Medulla oblongata (tissue), 1 donor: ENCODE data around the gene MPRIP.
A peak's percentile ranks its signal among the peaks of the same experiment; 100 is the strongest.

Experiments
- DNase-seq: peaks from one replicate; pipeline ENCODE4 v3.0.0-alpha.2; 2015; ENCODE audit errors: extremely low spot score

Gene MPRIP

DNA sequence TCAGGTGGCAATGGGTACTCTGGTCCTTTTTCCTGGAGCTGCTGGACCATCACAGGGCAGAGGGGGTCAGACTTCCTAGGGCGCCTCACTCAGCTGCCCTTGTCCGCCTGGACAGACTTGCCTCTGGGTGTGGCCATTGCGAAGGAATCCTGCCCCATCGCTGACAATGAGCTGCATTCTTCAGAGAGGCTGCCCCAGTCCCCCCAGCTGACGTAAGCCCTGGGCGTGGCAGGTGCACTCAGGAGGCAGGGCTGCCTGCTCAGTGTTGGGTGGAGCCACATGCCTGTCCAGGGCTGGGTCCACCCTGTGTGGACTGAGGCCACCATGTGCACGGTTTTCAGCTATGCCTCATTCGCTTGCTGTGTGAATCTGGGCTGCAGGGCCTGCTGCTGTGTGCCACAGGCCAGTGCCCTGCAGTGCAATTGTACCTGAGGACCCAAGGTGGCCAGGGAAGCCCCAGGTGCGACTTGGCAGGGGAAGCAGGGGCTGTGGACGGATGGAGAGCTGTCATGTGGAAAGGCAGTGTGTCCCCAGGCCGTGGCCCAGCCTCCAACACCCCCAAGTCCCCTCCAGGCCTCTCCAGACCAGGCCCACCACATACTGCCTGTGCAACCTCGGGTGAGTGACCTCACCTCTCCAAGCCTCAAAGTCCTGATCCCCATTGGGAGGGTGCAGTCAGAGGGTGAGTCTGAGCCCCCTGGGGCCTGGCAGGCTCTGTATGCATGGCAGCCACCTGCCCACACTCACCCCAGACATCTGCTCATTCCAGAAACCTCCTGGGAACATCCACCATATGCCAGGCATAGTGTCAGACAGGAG is 14.0 kb upstream of the MPRIP start:
- peak; percentile 32 for DNase-seq

DNA sequence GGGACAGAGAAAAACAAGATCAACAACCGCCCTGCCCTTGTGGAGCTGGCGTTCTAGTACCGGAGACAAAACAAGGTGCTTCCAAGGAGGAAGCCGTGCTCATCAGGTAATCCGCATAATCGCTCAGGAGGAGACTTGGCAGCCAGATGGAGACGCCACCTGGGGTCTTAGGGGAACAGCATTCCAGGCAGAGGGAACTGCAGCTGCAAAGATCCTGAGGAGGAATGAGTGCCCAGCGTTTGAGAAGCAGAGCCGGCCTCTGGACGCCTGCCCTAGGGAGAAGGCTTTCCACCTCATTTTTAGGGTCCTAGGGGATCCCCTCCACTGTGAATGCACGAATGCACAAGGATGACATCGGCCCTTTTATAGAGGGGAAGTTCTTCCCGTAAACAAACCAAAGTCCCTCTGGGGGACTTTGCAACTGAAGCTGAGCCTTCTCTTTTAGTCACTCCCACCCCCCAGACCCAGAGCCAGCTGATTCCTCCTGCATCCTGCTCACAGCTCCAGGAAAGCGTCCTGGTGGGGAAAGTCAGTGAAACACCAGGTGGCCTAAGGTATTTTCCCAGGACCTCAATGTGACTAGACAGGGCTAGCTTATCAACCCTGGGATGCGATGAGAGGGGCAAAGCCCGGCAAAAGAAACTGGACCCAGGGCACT is 13.2 kb upstream of the MPRIP start:
- DNase-seq = no peak

DNA sequence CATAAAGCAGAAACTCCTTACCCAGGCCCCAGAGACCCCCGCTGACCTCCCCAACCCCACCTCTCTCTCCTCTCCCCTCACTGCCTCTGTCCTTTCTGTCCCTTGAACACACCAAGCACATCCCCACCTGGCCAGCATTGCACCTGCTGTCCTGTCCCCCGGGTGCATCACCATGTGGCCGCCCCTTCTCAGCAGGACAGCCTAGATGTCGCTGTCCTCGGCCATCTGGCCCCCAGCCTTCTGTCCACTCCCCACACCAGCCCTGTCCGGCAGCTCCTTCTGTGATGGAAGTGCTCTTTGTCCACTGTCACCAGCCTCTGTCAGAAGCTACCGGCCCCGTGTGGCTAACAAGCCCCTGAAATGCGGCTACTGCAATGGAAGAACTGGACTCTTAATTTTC is 12.3 kb upstream of the MPRIP start:
- DNase-seq = peak; percentile 18

DNA sequence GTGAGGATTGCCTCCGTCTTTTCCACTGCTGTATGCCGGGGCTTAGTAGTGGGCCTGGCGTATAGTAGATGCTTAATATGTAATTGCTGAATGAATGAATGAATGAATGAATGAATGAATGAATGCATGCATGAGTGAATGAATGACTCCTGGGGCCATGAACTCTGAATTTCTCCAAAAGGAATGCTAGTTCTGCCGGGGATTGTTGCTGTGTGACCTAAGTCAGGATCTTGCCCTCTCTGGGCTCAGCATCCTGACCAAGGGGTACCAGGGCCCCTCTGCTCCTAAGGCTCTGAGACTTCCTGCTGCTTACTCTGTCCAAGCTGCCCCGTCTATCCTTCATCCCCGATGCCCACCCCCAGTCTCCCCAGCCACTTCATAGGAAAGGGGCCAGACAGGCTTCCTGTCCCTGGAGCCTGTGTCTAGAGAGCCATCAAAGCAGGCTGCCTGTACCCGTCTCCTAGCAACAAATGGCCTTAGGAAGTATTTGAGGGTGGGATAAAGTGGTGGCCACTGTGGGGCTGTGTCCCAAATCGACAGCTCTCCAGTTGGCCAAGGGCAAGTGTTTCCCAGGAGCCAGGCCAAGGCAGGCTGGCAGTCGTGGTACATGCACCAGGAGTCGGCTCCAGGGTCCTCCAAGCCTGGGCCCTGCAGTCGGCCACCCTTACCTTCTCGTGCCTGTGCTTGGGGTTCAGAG is 11.6 kb upstream of the MPRIP start:
- peak; percentile 30 for DNase-seq

DNA sequence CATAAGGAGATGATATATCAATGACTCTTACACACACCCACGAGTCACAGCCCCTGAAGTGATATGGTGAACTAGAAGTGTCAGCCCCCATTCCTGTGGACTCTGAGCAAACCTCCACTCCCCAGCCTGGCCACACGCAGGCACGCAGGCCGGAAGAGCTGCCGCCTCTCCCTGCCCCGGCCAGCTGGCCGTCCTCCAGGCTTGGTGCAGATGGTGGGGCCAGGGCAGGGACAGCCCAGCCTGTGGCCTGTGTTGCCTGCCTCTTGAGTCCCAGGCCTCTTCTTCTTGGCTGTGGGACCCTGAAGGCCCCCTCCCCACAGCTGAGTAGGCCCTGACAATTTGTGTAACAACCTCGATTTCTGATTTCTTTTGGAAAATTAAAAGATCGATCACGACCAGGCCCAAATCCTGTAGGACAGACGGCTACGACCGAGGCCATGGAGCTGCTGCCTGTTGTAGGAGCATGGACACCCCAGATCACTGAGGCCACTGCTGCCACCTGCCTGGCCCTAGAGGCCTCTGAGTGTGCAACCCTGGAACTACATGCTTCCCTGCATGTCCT is 10.0 kb upstream of the MPRIP start:
- peak; percentile 83 for DNase-seq

DNA sequence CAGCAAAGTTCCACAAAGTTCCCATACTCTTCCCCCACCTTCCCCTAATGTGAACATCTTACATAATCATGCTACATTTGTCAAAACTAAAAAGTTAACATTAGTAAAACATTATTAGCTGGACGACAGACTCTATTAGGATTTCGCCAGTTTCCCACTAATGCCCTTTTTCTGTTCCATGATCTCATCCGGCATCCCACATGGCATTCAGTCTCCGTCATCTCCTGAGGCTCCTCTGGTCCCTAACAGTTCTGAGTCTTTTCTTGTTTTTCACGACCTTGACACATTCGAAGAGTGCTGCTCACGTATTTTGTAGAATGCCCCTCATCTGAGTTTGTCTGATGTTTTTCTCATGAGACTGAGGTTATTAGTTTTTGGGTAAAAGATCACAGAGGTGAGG is 8.8 kb upstream of the MPRIP start:
- DNase-seq = no peak

DNA sequence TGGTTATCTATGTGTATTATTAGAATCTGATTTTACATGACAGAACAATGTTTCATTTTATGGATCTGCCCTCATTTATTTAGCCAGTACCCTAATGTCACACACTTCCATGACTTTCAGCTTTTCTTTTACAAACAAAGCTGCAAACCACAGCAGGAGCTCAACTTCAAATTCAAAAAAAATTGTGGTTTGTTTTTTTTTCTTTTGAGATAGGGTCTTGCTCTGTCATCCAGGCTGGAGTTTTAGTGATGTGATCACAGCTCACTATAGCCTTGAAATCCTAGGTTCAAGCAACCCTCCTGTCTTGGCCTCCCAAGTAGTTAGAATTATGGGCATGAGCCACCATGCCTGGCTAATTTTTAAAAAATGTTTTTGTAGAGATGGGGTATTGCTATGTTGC is 8.2 kb upstream of the MPRIP start:
- no peak for DNase-seq

DNA sequence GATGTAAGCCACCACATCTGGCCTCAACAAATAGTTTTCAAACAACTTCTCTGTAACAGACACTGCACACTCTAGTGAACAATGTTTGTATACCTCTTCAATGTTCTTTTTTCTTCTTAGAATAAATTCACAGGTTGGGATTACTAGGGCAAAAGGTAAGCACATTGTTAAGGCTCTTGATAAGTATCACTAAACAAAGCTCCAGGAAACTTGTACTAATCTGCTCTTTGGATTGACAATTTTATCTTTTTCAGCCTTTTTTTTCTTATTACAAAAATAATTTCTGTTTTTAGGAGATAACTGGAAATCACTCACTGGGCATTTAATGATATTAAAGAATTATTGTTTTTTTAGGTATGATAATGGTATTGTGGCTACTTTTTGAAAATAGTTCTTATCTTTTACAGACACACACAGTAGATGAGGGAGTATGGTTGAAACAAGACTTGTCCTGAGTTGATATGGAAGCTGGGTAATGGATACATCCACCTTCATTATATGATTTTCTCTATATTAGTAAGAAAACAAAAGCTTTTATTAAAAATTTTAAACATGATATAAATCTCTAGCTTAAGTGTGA is 7.7 kb upstream of the MPRIP start:
- no peak for DNase-seq

DNA sequence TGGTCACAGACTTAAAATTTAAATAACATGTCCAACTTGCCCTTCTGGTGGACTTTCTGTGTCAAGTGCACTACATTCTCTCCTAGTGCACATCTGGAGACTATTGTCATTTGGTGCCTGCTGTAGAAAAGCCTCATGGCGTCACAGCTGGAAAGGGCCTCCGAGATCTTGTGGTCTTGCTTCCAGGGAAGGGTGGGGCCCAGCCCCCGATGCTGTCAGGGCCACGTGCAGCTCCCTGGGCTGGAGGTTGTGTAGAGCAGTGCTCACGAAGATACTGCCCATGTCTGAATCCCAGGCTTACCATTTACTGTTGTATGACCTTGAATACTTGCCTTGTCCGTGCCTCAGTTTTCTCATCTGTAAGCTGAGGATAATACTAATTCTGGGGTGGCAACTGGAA is 6.8 kb upstream of the MPRIP start:
- DNase-seq = no peak

DNA sequence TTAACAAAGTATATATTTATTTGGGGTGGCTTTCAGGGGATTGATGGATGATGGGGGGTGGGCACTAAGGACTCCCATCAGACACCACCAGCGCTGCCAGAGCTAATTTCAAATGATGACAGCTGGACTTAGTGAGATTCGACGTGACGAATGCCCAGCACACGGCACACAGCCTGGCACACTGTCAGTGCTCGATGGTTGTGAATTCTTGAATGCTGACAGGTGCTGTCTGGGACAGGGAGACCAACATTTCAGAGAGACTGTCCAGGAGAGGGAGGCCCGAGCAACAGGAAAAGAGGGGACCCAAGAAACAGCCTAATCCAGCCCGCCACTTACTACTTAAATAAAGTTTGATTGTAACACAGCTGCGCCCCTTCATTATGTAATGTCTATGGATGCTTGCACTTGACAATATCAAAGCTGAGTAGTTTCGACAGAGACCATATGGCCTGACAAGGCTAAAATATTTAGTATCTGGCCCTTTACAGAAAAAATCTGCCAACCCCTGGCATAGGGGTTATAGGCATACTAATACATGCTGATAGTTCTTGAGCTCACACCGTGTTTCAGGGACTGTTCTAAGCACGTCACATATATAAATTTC is 6.2 kb upstream of the MPRIP start:
- no peak for DNase-seq

DNA sequence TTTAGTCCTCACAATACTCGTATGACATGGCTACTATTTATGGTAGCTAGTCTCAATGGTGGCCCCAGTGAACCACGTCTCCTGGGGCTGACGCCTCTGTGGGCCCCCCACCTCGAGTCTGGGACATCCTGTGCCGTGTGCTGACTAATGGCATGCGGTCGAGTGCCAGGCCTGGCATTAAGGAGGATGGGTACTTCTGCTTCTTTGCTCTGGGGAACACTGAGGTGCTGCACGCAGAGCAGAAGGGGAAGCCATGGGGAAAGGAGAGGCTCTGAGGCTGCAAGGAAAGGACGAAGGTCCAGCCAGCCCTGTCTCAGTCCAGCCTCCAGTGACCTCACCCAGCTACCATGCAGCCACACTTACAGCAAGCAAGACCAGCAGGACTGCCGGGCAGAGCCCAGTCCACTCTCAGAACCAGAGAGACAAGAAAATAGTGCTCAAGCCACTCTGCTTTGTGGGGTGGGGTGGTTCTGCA is 5.7 kb upstream of the MPRIP start:
- peak; percentile 36 for DNase-seq

DNA sequence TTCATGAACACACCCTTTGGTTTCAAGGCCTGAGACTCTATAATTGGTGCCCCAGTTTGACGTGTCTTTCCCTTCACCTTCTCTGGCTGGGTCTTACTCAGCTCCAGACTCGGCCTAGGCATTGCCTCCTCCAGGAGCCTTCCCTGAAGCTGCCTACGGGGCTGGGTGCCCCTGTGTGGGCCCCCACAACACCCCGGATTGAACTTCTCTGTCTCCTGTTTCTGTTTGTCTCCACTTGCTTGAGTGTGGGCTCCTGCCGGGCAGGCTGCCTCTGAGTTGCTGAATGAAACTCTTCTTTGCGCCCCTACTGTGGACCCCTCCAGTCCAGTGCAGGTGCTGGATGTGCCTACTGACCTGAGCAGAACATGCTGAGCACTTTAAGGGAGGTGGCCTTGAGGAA is 2.3 kb upstream of the MPRIP start:
- DNase-seq = no peak

DNA sequence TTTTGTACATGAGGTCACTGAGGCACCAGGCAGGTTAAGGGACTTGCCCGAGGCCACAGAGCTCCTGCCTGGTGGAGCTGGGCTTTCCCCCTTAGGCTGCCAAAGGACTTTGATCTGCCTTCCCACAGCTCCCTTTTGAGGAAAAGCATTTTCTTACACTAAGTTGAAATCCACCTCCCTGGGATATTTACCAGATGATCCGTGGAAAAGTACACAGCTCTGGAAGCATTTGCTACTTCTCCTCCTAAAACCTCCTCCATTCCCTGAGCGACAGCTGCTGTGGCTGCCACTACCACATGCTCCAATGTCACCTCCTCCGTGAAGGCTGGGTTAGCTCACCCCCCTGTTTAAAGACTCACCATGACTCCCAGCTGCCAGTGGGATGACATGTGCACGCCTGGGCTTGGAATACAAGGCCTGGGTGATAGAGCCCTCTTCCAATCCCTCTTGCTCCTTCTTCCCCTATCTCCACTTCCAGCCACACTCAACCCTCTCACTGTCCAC is 1.2 kb upstream of the MPRIP start:
- DNase-seq = peak; percentile 17

DNA sequence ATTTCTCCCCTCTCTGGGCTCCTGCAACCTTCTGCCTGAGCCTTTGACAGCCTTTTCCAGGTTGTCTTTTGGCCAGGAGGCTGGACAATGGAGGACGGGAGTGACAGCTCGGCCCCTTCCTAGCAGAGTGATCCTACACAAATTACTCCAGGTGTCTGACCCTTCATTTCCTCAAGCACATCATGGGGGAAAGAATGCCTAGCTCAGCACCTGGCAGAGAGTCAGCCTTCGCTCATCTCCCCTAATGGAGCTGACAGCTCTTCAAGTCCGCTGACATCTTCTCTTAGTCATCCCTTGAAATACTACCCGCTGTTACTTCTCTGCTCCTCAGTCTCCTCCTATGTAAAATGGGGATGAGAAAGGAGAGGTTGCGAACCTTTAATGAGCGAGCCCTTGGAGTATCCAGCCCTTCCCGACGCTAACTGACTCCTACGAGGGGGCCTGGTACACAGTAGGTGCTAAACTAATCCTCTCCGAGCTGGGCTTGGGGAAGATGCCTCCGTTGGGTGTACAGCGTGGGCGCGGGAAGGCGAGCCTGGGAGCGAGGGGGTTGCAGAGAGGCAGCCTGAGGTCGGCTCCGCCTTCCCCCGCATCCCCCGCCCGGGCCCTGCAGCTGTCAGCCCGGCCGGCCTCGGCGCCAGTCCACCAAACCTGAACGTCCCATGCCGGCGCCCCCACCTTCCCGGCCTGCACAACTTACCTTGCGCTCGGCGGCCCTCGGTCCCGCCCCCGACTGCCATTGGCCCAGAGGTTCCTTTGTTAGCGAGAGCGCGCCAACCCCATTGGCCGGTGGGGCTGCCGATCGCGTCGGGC is 480 bp upstream of the MPRIP start:
- DNase-seq = peak; percentile 97

DNA sequence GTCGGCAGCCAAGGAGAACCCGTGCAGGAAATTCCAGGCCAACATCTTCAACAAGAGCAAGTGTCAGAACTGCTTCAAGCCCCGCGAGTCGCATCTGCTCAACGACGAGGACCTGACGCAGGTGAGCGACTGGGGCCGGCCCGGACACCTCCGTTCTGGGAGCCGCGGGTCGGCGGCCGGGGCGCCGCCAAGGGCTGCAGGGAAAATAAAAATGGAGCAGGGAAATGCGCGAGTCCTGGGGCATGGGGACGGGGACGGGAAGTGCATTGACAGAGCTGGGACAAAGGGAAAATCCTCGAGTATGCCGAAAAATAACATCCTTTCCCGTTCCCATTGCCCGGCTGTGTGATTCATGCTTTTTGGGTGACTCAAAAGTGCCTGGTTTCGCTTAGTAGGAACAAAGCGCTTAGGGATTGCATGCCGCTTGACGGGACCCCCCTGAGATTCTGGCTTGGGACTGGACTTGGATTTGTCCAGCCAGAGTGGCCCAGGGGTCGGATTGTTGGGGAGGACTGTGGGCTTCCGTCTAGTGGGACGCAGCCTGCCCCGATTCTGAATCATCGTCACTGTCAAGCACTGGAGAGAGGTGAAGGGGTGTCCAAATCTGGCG is 699 bp downstream of the MPRIP start:
- peak; percentile 18 for DNase-seq

DNA sequence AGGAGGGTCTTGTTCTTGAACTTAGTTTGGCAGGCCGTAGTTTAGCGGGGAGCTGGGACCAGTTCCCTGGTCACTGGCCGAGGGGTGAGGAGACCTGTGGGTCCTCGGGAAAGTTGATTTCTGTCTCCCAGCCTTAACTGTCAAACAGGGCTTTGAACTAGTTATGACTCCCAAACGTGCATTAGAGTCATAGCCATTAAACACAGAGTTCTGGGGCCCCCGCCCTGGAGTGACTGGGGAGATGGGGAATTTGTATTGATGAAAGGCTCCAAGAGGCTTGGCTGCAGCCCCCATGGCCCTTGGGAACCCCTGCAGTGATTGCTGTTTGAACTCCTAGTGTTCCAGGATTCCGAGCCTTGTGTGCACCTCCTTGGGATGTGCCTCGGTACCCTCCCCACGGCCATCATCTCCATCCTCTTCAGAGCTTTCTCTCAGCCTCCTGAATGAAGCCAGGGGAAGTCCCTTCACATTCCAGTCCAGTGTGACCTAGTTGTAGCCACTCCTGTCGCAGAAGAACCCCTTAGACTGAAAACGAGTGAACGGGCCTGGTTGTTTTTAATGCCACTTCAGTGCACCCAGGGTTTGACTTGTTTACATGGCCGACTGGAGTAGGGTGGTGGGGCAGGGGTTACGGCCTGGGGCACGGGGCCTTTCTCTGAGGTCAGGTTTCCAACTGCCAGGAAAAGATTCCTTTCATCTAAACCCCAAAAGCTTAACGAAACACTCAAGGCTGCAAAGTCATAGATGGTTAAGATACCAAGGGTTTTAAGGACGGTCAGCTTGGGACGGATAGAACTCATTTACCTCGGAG is 1.4 kb downstream of the MPRIP start:
- peak; percentile 25 for DNase-seq

DNA sequence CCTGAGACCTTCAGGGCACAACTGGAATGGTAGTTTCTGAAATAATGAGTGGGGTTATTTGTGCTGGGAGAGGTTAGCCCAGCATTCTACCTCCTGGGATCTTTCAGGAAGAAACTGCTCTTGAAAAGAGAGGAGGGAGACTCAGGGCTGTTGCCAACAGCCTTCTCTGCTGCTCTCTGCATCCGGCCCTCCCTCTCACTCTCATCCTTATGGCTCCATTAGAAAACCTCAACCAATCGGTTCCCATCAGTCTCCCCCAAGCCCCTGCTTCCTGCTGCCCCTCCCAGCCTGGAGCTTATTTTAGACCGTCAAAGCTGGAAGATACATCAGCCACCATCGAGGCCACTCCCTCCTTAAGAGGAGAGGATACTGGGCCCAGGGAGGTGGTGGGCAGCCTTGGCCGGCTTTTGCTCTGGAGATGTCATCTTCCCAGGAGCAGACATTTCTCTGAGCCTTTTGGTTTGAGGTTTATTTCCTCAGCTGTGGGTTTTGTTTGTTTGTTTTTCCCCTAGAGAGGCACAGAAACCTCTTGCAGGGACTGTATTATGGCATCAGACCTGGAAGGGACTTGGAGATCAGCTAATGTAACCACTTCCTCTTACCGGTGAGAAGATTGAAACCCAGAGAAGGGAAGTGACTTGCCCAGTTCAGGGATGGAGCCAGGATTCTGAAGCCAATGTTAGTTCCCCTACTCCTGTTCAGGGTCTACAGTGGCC is 2.7 kb downstream of the MPRIP start:
- DNase-seq = peak; percentile 67

DNA sequence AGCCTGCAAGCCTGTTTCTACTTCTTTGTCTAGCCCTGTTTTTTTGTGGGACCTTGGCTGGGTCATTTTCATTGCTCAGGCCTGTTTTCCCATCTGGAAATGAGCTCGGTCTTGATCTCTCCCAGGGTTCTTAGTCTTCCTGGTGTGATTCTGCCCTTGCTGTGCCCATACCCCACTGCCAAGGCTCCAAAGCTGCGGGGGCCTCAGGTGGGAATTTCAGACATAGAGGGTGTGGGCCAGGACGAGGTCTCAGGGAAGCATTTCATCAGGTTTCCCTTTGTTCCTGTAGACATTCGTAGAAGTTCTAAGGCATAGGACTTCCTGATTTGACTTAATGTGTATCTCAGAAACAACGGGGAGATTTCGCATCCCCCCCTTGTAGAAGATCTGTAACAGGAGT is 5.8 kb downstream of the MPRIP start:
- DNase-seq = no peak
